Upper lobe of left lung (tissue), 4 donors: ENCODE data around the gene F11R.
"Not testable (repeated sequence)": the region's sequence is repeated elsewhere in the genome, so short reads cannot be mapped to it uniquely, and the experiment has no call there.

Source experiments
- CTCF ChIP-seq, 6 experiments: fragments of 450-650 bp in 4 of 6; fragments of 200-600 bp in 2 of 6; sonication (generic) in 2 of 6; IDR thresholded peaks; one replicate each; pipeline ENCODE4 v1.5.1; 2016 to 2019; ENCODE audit warnings: antibody characterized with exemption in 6 of 6
- POLR2A ChIP-seq, 4 donors: fragments of 450-650 bp; IDR thresholded peaks; one replicate each; pipeline ENCODE4 v1.5.1; 2016 to 2017; ENCODE audit warnings: antibody characterized with exemption in 4 of 4, mild to moderate bottlenecking in 2 of 4

GRCh38 chr1:160945881-160946280, 75.1 kb downstream of the F11R start:
- TF ChIP-seq CTCF, POLR2A (IDR thresholded peaks at IDR 0.05): not testable (repeated sequence)
